ENCODE measurements around the gene SLC16A7. TPM values are rescaled to one million over a fixed set of nuclear protein-coding genes. Genes with fewer than 3 reads are reported as not detected.

SLC16A7 gene
- total RNA-seq, 4 donors from 2014 or later = 39.1 to 163 (median 88.9) TPM

GRCh38 chr12:59833408-59833807, 237.6 kb downstream of the SLC16A7 start:
- TF ChIP-seq CTCF (IDR thresholded peaks at IDR 0.05; ENCODE audit: low read depth) = no peak

- no peak for TF ChIP-seq CTCF (IDR thresholded peaks at IDR 0.05; ENCODE audit: low read depth)
Measured at GRCh38 chr12:59834659-59835474, 239.0 kb downstream of the SLC16A7 start.

Small RNAs within 50 kb of the gene (small RNA-seq; reads per million reads assigned to genes)
- not detected for gene AC079905.2
- gene RNU4-20P = not detected

All from subcutaneous adipose tissue (tissue), 4 donors.